Right lung (tissue), 5 donors: Measurements from ENCODE around the gene TET3. TPM values are rescaled to one million over a fixed set of nuclear protein-coding genes. Genes with fewer than 3 reads are reported as not detected.

ENCODE experiments used
- DNase-seq, 2 donors: peaks; one replicate each; pipeline ENCODE4 v3.0.0-alpha.2; 2013
- polyA plus RNA-seq, 5 donors: library from polyadenylated mRNA; unstranded; fragments of 120-200 nt; gene quantifications; one replicate each; pipeline versions ENCODE4 v1.2.1 to v1.2.3, GENCODE V29; 2013; ENCODE audit warnings: inconsistent platforms in 1 of 5, low replicate concordance in 1 of 5; ENCODE audit not compliant: insufficient read length in 5 of 5, insufficient read depth in 1 of 5

TET3 gene
- polyA plus RNA-seq, 5 donors = 15.9 to 22.9 (median 17.5) TPM

DNA sequence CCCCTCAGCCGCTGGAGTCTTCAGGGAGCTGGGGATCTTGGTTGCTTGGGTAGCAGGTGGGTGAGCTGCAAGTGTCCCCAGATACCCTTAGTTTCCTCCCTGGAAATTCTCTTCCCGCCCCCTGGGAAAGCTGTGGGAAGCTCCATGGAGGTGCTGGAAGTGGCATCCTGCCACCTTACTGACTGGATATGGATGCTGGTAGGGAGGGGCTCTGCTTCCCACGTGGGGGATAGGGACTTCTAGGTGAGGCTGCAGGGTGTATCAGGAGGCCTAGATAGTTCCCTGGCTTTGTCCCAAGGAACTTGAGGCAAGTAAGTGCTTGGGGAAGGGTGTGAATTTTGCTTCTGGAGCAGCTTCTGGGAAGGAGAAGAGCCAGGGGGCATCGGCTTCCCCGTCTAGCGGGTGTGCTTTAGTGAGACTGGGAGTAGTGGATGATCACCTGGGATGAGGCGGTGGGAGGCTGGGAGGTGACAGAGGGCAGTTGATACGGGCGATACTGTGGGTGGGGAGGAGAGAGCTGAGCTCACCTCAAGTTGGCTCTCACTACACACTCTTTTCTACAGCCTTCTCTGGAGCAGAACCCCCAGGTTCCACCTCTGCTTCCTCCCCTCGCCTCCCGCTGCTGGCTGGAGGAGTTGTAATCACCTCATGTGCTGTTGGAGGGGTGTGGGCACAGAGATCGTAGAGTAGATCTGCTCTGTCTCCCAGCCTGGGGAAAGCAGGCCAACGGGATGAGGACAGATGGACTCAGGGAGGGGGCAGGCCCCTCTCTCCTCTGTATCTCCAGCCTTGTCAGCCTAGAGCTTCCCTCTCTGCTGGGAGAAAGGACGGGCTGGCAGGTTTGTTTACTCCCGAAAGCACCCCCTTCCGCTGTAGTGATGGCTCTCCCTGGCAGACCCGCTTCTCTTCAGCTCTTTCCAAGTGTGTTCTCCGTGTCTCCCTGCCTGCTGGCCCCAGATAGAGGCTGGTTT lies 19.8 kb downstream of the TET3 start:
- no peak for DNase-seq

DNA sequence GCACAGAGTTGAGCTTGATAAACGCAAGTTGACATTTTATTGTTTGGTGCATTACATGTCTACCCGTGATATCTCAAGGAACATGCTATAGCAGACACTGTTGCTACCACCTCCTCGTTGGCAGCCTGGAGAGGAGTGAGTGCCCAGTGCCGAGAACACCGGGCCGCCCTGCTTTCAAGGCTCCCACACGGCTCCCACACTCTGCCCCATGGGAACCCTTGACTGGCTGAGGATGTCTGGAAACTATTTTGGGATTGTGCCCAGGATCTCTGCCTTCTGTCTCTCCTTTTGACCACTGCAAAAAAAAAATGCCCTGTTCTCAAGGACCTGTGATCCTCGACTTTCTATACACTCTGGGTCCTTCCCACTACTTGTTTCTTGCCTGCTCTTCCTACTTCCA lies 21.1 kb downstream of the TET3 start:
- DNase-seq = no peak

DNA sequence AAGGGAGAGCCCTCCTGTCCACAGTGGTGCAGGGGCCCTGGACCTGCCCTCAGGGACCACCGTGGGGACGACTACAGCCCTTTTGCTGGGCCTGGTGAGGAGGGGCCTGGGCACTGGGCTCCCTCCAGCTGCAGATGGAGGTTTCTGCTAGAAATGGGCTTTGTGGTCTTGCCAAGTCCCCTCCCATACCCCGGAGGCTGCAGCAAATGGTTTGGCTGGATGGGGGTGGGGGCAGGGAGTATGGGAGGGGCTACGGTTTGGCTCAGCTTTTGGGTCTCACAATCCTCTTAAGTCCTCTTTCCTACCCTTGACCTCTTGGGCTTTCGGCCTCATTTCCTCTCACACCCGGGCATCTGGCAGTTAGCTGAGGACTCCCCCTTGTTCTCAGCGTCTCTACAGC lies 21.7 kb downstream of the TET3 start:
- peak; percentile 90 to 91 for DNase-seq

DNA sequence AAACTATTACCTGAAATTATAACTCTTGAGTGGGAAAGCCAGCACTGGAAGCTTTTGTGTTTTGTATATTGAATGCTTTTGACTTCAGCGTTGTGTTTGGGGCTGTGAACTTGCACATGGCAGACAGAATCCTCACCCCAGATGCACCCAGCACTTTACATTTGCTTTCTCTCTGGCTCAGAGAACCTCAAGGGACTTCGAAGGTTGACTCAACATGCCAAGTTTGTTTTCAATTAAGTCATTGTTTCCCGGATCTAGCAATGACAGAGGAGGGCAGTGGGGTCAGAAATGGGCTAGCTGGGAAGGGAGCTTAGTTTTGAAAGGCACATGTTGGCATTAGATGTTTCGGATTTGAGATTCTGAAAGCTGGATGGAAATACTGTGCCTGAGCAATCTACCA lies 22.4 kb downstream of the TET3 start:
- no peak for DNase-seq

DNA sequence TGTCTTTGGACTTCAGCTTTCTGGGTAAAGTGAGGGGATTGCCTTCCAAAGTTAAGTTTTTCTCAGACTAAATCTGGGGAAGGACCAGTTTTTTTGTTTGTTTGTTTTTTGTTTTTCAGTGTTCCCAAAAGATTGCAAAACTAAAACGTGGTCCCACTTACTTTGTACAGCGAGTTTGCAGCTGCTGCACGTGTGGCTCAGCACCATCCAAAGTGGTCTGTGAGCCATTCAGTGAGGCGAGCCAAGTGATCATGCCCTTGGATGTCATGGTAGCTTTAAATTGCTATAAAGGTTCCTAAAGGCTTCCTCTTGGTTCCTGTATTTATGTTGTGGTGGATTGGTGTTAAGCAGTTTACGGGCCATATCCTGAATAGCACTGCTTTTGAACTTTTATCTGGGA lies 23.0 kb downstream of the TET3 start:
- DNase-seq = no peak

DNA sequence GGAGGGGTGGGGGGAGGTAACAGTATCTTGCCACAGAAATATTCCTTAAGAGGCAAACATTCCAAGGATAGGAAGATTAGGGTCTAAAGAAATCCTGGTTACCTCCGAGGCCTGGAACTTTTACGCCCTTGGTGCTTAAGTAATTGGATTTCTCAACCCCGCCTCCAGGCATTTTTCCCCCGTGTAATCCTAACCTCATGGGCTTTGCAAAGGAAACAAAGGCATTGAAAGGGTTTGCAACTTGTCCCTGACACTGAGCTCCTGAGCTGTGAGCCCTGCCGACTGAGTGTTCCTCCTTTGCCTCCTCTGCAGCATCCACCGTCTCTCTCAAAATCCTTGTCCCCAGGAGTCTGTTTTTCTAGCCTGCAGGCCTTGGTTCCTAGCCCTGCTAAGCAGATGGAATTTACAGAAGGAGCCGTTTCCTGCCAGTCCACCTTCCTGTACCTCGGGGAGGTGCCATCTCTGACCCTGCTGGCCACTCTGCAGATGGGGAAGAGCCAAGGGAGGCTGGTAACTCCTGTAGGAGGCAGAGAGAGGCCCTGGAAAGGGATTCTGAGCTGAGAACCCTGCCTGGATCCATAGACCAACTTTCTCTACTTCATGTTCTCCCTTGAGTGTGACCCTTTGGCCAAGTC lies 24.2 kb downstream of the TET3 start:
- no peak for DNase-seq

DNA sequence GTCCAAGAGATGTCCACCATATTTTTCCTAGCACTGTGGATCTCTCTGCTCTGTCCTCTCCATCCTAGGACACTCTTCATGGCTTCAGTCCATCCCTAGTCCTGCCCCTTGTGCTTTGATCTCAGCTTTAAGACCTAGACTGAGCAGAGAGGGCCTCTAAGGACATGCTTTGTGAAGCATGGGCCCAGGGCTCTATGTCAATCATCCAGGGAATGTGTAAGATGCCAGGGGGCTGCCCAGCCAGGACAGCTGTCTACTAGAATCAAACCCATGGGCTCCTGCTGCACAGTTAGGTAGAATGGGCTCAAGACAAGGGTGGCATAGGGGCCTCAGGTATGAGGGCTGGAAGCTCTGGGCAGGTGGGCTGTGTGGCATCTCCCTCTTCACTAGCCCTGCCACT lies 24.9 kb downstream of the TET3 start:
- no peak for DNase-seq

DNA sequence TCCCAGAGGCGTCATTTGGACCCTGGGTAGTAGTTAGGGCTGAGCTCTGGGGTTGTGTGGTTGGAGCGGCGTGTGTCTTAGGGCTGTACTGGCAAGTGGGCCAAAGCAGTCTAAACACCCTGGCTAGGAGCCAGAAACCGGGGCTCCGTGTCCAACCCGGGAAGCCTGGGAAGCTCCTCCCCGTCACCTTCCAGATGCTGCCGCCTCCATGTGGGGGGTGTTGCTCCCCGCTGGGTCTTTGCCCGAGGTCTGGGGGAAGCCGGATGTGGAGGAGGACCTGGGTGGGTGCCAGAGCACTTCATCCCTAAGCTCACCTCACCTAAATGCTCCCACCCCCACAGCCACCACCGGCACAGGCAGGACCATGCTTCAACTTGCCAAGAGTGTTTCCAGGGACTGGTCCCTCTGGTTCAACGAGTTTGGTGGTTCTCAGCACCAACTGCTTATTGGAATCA lies 25.4 kb downstream of the TET3 start:
- DNase-seq = peak; percentile 77 to 82

DNA sequence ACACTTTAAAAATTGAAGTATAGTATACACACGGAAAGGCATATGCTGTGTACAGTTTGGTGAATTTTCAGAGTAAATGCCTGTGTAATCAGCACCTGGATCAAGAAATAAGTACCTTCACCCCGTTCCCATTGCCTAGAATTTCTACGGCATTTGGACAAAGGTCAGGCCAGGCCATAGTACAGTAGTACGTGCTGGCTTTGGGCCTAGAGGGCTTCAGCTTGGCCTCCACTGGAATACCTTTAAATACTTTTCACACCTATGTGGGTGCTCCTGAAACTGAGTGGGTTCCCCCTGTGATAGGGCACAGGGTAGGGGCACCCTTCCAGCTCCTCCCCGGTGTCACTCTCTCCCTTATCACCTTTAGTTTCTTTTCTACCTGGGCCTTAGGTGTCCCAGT lies 26.5 kb downstream of the TET3 start:
- no peak for DNase-seq

DNA sequence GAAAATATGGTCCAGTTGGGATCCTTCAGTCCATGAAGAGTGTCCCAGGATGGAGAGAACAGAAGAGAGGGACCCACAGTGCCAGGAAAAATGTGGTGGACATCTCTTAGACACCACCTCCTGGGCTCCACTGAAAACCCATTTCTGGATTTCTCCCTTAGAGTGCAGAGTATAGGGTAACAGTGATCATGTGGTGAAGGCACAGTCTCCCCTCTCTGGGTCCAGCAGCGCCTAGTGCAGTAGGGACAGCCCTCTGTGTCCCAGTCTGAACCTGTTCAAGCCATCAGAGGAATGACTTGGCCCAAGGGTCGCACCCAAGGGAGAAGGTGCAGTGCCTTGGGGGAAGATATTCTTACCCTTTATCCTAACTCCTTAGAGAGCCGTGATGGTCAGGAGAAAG lies 30.1 kb downstream of the TET3 start:
- no peak for DNase-seq

DNA sequence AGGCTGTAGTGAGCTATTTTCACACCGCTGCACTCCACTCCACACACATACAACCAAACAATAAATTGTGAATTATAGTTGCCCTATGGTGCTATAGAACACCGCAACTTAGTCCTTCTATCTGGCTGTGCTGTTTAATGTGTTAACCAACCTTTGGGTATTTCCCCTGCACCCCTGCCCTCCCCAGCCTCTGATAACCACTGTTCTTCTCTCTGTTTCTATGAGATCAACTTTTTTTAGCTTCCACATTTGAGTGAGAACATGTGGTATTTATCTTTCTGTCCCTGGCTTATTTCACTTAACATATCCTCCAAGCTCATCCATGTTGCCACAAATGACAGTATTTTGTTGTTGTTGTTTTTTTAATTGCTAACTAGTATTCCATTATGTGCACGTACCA lies 32.5 kb downstream of the TET3 start:
- no peak for DNase-seq

DNA sequence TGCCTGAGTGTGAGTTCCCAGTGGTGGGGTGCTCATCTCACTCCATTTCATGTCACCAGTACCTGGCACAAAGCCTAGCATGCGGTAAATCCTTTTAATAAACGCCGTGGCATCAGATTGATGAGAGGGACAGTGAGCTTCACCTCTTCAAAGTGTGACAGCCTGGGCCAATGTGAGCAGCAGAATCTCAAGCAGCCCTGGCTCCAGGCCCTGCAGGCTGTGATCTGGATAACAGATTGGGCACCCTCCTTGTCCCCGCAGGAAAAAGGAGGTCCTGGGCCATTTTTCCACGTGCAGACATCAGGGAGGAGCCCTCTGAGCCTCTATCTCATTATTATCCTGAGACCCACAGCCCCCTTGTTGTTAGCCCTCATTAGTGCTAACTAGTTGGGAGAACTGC lies 34.8 kb downstream of the TET3 start:
- DNase-seq = no peak

DNA sequence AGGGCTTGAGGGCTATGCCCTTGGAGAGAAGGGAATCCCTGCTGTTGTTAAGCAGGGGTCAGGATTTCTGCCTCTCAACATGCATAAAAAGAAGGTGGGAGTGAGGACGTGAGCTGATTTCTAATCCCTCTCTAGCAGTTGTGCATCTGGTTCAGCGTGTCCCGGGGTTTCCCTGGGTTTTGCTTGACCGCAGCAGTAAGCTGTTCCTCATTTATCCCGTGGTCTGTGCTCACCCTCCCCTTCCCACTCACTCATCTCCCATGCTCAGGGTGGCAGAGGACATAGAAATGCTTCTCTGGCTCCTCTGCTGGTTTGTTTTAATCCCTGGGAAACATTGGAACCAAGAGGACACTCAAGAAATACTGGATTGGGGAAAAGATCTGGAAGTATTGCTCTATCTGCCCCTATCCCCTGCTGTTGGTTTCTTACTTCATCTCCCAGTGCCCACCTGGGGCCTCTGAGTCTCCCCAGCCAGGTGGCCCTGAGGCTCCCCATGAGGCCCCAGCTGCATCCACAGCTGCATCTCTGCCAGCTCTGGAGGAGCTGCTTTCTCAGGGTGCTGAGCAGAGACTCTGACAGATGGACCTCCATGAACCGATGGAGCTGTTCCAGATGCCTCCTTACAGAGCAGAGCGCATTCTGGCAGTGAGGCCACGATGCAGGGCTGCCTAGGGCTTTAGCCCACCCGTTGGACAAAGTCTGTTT lies 36.1 kb downstream of the TET3 start:
- no peak for DNase-seq

DNA sequence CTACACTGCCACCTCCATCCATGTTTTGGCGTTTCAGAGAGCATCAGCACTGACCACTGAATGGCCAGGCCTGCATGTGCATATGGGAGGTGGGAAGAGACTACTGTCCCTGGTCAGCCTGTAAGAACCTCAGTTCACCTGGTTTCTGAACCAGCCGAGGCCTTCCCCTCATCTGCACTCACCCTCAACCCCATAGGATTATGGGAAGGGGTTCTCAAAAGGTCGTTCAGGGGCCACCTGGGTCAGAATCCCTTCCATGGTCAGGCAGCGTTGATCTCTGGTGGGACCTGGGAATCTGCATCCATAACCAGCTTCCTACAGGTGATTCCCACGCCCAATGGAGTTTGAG lies 36.7 kb downstream of the TET3 start:
- DNase-seq = no peak

DNA sequence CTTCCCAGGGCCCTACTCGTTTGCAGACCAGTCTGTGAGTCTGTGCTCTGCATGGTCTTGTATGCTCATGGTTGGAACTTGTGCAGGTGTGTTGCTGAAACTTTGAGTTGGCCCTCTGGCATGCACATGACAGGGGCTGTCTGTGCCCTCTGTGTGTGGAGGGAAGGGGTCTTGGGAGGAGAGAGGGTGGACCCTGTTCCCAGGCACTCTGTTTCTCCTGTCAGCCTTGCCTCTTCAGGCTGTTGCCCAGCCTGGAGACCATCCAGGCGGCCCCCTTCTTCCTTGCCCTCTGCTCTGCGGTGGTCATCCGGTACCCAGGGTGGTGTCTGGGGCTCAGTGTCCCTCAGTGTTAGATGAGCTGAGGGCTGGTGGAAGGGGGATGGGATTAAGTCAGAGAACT lies 39.5 kb downstream of the TET3 start:
- DNase-seq = no peak

DNA sequence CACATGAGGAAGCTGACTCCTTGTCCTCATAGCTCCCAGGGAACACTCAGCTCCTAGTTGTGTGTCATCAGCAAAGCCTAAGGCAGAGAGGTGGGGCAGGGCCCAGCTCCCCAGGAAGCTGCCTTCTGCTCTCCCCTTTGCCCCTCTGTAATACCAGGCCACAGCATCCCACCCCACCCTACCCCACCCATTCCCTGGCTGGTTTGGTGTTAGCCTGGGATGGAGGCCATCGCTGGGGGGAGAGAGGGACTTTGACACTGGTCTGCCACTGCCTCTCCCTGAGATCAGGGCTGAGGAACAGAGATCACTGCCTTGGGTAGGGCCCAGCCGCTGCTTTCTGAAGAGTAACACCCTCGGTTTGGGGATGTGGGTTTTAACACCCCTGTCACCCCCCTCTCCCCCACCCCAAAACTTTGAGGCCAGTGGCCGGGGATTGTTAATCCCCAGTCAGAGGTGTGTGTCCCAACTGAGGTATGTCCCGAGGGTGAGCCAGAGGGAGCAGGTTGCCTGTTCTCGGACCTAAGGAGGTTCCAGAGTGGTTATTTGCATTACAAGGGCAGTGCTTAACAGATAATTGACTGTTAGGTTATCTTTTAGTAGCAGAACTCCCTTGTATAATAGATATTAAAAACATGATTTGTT lies 41.4 kb downstream of the TET3 start:
- DNase-seq = no peak

DNA sequence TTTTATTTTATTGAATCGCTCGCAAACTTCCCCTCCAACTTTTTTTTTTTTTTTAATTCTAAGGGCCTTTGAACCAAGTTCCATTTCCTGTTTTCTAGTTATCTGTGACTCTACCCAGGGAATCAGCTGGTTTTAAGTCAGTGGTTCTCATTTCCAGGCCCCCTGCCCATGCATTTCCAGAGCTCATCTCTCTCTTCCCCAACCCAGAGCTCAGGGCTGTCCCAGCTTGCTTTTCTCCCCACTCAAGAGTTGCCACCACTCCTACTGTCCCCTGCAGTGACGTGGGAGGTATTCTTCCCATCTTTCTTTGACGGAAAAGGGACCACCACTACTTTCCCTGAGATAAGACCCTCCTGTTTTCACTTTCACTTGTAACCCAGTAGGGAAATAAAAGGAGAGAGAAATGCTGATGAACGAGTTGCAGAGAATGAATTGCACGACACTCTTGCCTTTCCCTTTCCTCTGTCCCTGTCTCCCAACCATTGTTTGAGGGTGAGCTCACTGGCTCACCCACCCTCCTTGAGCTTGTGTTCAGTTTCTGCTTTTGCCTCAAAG lies 42.1 kb downstream of the TET3 start:
- no peak for DNase-seq

DNA sequence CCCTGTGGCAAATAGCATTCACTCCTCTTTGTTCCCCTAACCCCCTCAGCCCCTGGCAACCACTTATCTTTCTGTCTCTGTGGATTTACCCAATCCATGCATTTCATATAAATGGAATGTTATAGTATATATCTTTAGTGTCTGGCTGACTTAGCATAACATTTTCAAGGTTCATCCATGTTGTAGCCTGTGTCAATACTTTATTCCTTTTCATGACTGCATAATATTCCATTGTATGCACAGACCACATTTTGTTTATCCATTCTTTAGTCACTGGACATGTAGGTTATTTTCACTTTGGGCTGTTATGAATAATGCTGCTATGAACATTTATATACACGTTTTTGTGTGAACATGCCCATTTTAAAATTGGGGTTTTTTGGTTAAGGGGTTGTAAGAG lies 42.8 kb downstream of the TET3 start:
- DNase-seq = no peak

DNA sequence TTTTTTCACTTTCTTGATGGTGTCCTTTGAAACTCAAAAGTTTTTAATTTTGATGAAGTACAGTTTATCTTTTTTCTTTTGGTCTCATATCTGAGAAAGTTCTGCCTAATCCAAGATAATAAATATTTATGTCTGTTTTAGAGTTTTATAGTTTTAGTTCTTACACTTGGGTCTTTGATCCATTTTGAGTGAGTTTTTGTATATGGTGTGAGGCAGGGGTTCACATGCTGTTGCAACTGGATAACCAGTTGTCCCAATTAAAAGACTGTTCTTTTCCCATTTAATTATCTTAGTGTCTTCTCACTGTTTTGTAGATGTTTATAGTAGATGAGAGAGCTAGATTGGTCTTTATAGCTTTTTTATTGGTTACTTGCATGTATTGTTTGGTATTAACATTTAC lies 43.6 kb downstream of the TET3 start:
- no peak for DNase-seq

DNA sequence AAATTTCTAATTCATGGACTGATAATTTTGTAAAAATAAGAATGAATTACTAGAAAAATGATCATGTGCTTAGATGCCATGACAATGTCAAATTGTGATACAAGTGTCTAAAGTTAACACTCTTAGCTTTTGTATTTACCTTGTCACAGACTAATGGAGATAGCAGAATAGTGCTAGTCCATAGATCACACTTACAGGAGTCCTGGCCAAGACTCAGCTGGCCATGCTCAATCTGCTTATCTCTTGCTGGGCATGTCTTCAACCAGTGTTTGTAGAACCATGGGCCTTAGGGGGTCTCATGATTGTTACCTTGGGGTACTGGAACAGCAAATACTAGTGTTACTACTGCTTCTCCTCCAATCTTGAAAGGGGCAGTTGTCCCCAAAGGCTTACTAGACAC lies 44.0 kb downstream of the TET3 start:
- no peak for DNase-seq

DNA sequence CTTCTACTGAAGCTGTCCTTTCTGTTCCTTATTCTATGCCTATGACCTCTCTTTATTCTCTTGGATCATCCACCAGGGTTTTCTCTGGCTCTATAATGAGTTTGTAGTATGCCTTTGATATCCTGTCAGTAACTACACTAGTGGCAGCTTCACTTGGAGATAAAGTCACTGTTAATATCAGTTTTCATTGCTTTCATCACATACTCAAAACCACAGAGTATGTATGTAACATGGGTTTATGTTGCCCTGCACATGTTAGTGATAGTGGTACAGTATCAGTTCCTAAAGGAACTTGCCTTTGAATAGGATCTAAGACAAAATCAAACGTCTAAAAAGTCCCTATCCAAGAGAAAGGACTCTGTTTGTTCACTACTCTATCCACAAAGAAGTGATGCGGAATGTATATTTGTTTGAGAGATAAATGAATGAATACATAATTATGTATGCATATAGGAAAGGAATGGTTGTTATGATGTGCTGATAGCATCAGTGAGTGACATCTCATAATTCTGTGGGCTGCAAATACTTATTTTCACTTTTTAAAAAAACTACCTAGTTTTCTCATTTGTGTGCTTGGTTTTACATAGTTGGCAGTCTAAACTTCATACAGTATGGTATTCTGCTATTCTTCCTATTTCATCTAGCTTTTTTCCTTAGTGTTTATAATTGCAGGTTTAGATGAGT lies 45.1 kb downstream of the TET3 start:
- DNase-seq = no peak
